HG02943 (cell line): ENCODE measurements around the gene REXO5.
"Not testable (repeated sequence)": the region's sequence is repeated elsewhere in the genome, so short reads cannot be mapped to it uniquely, and the experiment has no call there.

Experiments
- ATAC-seq: cut with Tn5 transposase; IDR thresholded peaks from one replicate; pipeline ENCODE4 v1.9.1; 2021; ENCODE audit warnings: mild to moderate bottlenecking, low read depth, moderate library complexity; ENCODE audit not compliant: unreplicated experiment

Gene REXO5

DNA sequence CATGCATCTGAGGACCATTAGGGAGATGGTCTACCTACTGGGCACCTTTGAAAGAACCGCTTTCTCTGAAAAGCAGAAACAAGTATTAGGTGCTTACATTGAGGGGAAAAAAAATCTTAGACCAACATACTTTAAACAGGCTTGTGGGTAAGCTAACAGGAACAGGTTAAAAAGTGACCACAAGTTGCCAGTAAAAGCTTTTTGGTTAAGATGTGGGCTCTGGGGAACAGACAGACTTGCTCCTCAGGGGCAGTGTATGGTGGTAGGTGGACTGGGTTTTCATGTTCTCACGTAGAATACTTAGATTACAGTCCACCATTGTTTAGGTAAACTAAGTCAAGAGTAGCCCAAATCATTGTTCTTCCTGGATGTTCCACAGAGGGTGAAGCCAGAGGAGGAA is 41.2 kb downstream of the REXO5 start:
- no peak for ATAC-seq

DNA sequence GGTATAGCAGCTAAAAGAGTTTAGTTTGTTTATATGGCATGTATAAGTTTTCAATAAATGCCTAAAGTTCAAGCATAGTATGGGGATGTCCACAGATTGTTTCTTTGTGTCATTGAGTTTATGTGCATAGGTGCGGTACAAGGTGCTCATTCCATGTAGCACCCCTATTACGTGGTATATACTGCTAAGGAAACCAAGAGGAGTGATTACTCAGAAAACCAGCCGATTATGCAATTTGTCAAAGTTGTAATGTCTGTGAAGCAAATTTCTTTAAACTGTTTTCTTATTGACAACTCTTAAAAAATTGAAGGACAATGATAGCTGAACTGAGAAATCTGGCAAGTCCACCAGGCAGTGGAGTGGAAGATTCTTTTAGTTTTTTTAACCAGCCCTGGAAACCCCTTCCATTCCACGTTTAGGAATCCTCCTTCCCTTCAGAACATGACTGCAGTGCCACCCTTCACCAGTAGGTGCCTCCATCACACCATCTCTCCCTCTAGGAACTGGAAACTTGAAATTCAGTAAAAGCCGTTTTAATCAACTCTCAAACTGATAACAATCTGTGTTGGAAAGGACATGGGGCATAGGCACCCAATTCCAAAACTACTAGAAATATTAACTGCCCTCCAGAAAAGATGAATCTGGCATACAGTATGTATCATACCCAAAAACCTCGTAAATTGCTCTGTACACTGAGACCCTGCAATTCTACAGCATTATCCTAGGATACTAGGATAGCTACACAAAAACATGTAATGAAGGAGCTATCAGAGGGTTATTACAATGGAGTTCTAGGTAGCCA is 43.5 kb downstream of the REXO5 start:
- ATAC-seq, result no peak

DNA sequence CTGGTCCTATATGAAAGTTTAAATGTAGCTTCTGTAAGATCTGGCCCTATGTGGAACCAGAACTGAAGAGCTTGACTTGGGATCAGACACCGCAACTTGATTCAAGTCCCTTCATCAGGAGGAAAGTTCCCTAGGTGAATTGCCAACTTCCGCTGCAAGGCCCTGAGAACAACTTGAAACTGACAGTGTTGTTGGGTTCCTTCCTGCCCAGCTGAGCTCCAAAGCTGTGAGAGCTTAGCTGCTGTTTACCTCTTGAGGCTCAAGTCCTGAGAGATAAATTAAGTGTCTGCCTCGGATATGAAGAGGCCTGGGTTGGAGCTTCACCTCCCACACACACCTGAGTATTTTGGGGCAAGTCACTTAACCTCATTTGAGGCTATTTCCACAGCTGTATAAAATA is 44.7 kb downstream of the REXO5 start:
- no peak for ATAC-seq

DNA sequence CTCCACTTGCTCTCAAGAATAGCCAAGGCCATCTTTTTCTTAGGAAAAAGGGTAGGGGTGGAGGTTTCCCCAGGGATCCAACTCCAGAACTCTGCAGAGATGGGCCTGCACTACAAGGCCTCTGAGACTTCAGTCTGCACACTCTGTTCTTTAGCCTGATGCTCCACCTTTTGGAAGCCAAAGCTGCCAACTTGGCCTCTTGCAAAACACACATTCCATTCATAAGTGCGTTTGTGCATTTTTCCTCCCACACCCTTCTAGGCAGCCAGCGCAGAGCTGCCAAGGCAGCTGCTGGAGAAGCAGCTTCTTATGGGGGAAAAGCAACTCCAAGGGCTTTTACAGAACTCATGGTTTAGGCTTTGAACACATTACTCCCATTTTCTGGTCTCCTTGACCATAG is 45.3 kb downstream of the REXO5 start:
- ATAC-seq, result no peak

DNA sequence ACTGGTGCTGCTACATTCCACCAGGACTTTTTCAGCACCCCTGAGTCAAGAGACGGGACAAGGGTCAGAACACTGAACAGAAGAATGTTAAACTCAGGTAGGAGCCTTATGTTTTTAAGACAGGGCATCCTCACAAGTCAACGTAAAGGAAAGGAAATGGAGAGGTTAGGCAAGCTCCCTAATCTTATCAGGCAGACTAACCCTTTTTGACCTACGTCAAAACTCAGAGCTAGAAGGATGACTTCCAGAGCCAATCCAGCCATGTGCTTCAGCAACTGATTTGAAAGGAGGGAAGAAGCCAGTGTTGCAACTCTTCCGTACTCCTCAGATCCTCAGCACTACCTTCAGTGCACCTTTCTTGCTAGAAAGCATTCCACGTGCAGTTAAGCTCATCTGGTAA is 46.8 kb downstream of the REXO5 start:
- ATAC-seq, result no peak

DNA sequence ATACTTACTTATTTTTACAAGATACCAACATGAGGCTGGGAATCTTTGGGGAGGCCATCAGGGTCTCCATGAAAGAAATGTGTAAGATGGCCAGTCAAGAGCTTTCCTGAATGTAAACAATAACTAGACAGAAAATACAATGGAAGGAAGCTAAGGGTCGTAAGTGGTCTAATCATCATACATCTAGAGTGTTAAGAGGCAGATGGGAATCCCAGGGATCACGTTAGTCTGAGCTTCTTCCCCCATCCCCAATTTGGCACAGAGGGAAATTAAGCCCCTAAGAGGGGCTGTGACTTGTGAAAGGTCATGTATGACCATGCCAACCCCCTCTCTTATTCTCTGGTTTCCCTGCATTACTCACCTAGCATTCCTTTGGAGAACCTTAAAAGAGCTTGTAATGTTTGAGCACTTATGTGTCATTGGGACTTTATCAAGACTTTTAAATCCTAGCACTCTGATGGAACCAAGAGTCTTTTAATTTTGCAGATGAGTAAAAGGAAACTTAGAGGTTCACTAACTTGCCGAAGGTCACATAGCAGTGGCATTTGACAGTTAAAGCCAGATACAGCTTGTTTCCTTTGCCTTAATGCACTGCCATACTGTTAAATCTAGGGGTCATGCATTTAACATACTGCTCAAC is 47.8 kb downstream of the REXO5 start:
- no peak for ATAC-seq

DNA sequence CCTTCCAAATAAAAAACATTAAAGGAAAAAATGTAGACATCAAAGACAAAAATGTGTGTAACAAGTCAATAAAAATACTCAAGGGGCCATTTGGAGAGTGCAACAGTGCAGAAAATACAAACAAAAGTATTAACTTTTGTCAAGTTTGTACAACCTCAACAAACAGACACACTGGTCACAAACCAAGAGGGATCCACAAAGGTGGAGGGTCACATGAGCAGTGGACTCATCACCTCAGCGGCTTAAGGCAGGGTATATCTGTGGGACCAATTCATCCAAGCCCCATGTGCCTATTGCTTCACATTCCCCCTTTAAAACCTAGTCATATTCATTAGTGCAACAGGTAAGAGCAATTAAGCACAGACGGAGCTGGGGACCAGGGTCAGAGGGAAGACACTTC is 48.6 kb downstream of the REXO5 start:
- no peak for ATAC-seq

DNA sequence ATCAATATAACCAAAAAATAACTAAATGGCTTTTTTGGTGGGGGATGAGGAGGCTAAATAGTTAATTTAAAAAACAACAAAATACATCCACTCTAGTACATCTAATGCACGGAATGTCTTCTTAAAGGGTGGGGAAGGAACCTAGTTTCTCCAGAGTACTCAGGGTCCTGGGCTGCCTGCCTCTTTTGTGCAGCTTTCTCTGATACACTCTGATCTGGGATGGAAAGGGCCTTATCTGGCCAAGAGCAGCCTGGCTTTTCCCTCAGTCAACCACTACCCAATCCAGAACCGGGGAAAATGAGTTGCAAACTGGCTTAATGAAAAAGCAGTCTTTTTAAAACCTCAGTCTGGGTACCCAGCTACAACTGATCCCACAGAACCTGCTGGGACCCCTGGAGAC is 51.0 kb downstream of the REXO5 start:
- ATAC-seq, result no peak

DNA sequence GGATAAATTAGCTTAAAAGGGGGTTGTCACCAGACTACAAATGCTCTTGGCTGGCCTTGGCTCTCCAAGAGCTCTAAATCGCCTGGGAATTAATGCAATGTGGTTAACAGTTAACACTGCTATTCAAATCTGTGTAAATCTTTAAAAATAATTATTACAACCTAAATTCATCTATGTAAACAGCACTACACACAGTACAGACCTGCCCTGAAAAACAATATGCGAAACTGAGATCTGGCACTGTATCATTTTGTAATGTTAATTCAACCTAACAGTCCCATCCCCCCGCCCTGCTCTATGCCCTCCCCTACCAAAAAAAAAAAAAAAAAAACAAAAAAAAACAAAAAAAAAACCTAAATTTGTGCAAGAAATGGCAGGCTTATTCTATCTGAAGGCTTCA is 52.9 kb downstream of the REXO5 start:
- ATAC-seq, result no peak

DNA sequence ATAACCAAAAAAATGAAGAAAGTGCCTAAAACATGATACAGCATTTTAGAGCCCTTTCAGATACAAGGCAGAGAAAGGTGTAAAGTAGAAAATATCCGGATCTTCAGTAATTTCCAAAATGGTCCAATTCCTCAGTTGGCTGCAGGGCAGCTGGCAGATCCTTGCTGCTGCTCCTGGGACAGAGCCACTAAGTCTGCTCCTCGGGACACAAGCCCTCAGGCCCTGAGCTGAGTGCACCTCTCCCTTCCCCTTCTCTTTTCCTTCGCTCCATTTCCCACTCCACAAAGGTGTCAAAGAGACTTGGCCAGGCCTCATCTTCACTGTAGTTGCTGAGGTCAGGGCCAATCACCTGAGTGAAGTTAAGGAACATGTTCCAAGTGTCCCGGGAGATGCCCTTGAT is 53.4 kb downstream of the REXO5 start:
- ATAC-seq, result no peak

DNA sequence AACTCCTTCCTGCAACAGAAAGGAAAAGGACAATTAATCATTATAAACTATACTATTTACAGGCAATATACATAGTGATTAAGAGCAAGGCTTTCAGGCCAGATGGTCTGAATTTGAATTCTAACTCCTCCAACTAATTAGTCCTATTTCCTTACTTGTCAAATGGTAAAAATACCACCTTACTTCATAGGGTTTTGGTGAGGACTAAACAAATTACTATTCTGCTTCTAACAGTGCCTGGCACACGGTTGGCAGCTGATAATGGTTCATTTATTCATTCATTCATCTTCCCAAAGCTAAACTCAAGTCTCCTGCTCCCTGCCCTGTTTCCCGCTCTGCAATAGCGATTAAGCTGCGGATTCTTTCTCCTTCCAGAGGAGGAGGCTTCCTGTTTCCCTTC is 54.0 kb downstream of the REXO5 start:
- no peak for ATAC-seq

DNA sequence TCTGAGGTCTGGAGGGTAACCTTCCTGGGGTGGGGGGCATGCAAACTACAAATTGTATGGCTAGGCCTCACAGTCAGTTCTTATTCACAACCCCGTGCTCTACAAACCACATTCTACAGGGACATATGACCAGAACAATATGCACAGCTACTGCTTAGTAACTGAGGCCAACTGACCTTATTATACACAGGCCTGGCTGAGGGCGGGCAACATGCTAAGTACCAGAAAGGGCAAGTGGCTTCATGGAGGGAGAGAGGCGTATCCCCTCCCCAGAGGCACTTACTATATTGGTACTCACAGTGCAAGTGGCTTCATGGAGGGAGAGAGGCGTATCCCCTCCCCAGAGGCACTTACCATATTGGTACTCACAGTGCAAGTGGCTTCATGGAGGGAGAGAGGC is 54.7 kb downstream of the REXO5 start:
- ATAC-seq, result not testable (repeated sequence)

DNA sequence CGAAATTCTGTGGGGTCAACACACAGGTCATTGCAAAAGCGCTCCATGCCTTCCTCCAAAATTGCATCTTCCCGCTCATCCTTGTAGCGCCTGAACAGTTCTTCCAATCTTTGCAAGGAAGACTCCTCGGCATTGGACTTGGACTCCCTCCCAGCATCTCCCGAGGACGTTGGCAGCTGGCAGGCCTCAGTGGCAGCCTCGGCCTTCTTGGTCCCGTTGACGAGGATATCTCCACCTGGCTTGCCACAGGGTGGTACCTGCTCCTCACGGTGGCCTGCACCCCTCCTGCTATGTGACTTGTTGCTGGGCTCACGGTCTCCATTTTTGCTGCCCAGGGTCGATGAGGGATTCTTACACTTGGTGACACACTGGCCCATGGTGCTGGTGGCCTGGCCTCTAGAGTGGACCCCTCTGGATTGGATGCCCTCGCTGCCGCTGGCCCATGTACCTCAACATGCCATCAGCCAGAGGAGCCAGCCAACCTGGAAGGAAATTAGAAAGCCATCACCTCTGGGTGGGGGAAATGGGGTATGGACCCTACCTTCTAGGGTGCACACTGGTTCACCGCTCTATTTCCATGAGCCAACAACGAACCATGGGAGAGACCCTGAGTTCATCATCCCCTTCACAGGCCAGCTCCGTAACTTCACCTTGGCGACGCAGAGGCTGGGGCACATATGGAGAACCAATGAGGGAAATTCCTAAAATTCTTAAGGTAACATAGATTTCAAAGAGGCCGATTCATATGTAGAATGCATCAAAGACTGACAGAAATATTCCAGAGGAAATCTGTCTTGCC is 56.0 kb downstream of the REXO5 start:
- ATAC-seq, result no peak

DNA sequence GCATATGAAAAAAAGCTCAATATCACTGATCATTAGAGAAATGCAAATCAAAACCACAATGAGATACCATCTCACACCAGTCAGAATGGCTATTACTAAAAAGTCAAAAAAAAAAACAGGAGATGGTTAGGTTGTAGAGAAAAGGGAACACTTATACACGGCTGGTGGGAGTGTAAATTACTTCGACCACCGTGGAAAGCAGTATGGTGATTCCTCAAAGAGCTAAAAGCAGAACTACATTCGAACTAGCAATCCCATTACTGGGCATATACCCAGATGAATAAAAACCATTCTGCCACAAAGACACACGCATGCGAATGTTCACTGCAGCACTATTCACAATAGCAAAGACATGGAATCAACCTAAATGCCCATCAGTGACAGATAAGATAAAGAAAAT is 58.0 kb downstream of the REXO5 start:
- ATAC-seq, result not testable (repeated sequence)

DNA sequence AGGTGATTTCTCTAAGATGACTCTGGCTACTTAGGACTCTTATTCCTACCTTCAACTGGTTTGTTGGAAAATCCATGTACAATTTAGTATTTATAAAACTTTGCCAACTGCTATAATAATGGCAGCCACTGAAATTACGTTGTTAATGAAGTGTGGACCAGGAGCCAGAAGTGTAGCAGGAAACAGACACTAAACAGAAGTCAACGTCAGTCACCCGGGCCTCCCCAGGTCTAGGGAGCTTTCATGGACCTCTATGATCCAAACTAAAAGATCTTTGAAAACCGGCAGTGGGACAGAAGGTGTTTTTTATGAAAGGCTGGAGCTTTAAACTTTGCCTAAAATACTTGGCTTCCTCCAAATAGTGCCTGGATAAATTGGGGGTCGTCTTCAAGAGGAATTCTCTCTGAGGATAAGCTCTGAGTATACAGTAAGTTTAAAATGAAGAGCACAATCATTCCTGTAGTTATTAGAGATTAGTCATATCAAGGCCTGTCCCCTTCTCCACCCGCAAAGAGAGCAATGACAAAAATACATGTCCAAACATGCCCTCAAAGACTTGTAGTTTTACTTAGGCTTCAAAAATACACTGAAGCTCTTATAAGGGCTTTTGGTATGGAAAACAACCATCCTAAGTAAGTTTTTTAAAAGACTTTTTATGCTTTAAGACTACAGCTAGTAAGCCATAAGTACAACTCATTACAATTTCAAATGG is 59.2 kb downstream of the REXO5 start:
- no peak for ATAC-seq

DNA sequence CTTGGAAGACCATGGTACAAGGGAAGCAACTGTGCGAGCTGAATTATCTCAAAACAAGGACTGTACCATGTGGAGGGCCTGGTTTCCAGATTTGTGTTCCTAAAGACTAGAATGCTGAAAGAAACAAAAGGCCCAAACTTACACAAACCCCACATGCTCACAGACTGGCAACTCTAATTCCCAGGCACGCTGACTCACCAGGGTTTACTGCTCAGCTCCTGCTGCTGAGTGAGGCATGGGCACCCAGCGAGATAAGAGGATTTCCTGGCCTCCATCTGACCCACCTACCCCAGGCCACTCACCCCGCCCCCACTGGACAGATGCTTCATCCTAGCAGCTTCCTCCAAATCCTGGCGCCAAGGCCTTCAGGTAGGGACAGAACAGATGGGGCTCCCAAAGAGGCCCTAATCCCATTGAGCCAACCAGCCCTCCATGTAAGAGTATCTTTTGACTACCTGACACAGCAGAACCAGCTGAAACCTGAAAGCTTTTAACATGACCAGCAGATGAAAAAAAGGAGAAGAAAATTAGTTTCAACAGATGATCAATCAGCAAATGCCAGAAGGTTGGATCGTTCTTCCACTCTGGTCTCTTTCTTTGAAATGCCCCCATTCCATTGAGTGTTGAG is 59.9 kb downstream of the REXO5 start:
- ATAC-seq, result no peak

DNA sequence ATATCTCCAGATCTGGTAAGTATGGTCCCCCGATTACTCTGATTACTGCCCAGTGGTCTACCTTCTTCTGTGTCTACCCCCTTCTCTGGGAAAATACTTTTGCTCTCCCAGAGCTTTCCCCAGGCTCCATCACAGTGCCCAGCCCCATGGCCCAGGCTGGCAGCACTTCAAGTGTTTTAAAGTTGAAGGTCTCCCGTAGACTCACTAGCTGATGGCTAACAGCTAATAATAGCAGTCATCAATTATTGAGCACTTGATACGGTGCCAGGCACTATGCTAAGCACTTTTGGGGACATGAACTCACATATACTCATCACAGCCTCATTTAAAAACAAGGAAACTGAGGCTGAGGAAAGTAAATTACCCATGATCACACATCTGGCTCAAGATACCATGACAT is 60.5 kb downstream of the REXO5 start:
- no peak for ATAC-seq

DNA sequence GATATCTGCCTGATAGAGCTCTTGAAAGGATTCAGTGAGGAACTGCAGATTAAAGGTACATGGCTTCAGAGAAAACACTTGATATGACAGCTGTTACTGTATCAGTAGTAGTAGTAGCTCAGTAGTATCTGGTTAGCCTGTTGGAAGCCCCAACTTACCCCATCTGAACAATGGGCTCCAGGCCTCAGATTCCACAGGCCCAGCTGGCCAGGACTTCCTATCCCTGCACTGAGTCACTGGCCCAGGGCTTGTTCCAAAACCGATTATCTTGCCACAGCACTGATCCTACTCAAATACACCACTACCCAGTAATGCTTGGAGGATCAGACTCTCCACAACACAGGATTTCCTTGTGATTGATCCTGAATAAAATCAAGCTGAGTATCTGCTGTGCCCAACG is 61.3 kb downstream of the REXO5 start:
- ATAC-seq, result no peak

DNA sequence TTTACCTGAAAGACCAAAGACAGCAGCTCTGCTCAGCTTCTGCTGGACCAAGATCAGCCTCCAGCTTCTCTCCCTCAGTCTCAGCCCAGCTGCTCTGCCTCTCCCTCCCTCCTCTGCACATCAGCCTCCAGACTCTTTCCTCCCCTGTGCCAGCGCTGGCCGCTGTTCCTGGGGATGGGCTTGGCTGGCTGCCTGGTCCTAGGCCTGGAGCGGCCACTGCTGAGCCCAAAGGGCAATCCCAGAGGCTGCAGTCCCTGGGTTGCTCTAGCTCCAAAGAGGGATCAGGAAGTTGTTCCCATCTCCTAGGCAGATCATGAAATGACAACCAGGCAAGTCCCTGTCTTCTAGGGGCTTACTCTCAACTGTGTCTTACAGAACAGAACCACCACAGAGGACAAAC is 62.6 kb downstream of the REXO5 start:
- no peak for ATAC-seq

DNA sequence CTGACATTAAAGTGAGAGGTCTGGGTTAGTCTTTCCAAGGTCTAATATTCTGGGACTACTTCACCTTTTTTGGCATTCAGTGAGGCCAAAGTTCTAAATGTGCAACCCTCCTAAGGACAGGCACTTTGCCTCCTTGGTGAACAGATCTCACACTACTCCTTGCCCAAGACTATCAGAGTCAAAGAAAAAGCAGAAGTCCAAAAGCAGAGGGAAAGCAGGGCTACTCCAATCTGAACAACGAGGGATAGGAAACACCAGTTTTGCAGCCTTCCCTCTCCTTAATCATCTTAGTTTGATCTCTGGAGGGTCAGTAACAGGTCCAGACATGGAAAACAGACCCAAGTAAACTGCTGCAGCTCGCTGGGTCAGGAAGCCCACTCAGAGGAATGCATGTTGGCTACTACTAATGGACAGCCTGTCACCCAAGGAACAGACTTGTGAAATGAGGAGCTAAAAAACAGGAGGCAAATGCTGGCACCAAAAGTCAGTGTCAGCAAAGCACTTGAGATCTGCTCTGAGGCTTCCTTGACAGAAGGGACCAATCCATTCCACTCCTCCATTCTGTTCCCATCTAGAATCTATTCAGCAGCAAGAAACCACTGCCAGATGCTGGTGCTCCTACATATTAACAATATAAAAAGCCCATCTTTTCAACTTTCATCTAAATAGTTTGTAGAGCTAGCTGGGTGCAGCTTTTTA is 63.9 kb downstream of the REXO5 start:
- no peak for ATAC-seq
